ENCODE measurements around the gene FAM3A. TPM values are rescaled to one million over a fixed set of nuclear protein-coding genes. Genes with fewer than 3 reads are reported as not detected.
A peak's percentile ranks its signal among the peaks of the same experiment; 100 is the strongest.

Gene FAM3A
- total and polyA plus RNA-seq, 9 of the 15 experiments (the other 6 are each of a cell fraction or from before 2014, with no cell fraction given): 0.75 to 70.6 (median 27.0) TPM

- no peak for TF ChIP-seq TGIF2 (CRISPR knock-in tag; IDR thresholded peaks at IDR 0.05)
- 0 out of 4 replicates have a peak, but pooled peaks have one; percentile 22 to 28 for TF ChIP-seq TBL1XR1 (IDR thresholded peaks at IDR 0.05; ENCODE audit: low read length in 2 of 2)
- TF ChIP-seq SIN3A (IDR thresholded peaks at IDR 0.05; ENCODE audit: borderline replicate concordance in 2 of 2, control insufficient read depth in 1 of 2, low read depth in 2 of 2, low read length in 2 of 2): peak; percentile 86 to 91; a peak in 3 of 4 replicates
- TF ChIP-seq ZSCAN29 (IDR thresholded peaks at IDR 0.05): no peak
- TF ChIP-seq MYBL2 (IDR thresholded peaks at IDR 0.05; ENCODE audit: low read depth): no peak
- TF ChIP-seq MYBL2 (CRISPR knock-in tag; IDR thresholded peaks at IDR 0.05; ENCODE audit: borderline replicate concordance): no peak
- no peak for TF ChIP-seq PREB (CRISPR knock-in tag; IDR thresholded peaks at IDR 0.05)
- TF ChIP-seq NELFE (IDR thresholded peaks at IDR 0.05; ENCODE audit: insufficient read depth, insufficient read length): no peak
- peak; percentile 51; the same call in 1 of the 2 replicates for TF ChIP-seq CREB1 (IDR thresholded peaks at IDR 0.05)
- TF ChIP-seq CREB1 (CRISPR knock-in tag; IDR thresholded peaks at IDR 0.05): peak; percentile 57
- TF ChIP-seq PTRF (tag; IDR thresholded peaks at IDR 0.05): no peak
- peak; percentile 89 for TF ChIP-seq FOXP1 (CRISPR knock-in tag; IDR thresholded peaks at IDR 0.05)
- TF ChIP-seq POLR2G (IDR thresholded peaks at IDR 0.05; ENCODE audit: low read depth, low read length): peak; percentile 93
- TF ChIP-seq RCOR1 (IDR thresholded peaks at IDR 0.05; ENCODE audit: borderline replicate concordance in 1 of 2, low read depth in 2 of 2, low read length in 2 of 2): 0 out of 4 replicates have a peak, but pooled peaks of 1 of the 2 experiments have one; percentile 41
- no peak for TF ChIP-seq IRF2 (CRISPR knock-in tag; IDR thresholded peaks at IDR 0.05)
- no peak for TF ChIP-seq ASH1L (IDR thresholded peaks at IDR 0.05; ENCODE audit: borderline replicate concordance, low read depth, partially characterized antibody)
- TF ChIP-seq EGR1 (conservative IDR thresholded peaks at IDR 0.05): peak; percentile 84
- no peak for TF ChIP-seq IFI16 (CRISPR knock-in tag; IDR thresholded peaks at IDR 0.05)
- TF ChIP-seq ZBTB1 (CRISPR knock-in tag; IDR thresholded peaks at IDR 0.05; ENCODE audit: borderline replicate concordance, low read depth): peak; percentile 83; the same call in 1 of the 2 replicates
- TF ChIP-seq U2AF2 (optimal IDR thresholded peaks at IDR 0.05; ENCODE audit: low read depth, low read length): no peak
- no peak for TF ChIP-seq HLTF (IDR thresholded peaks at IDR 0.05)
- TF ChIP-seq PCBP1 (IDR thresholded peaks at IDR 0.05; ENCODE audit: low read depth, low read length, poor library complexity, severe bottlenecking): peak; percentile 33
- TF ChIP-seq HNRNPK (IDR thresholded peaks at IDR 0.05; ENCODE audit: low read depth, low read length, poor library complexity, severe bottlenecking): peak; percentile 62
- no peak for TF ChIP-seq PHF20 (IDR thresholded peaks at IDR 0.05; ENCODE audit: partially characterized antibody)
- no peak for TF ChIP-seq ZNF253 (CRISPR knock-in tag; conservative IDR thresholded peaks at IDR 0.05)
- peak; percentile 74 for TF ChIP-seq SUPT5H (IDR thresholded peaks at IDR 0.05)
- TF ChIP-seq POLR2A (conservative IDR thresholded peaks at IDR 0.05): peak; percentile 75
- TF ChIP-seq MTA3 (IDR thresholded peaks at IDR 0.05; ENCODE audit: borderline replicate concordance): no peak
- peak; percentile 98 for TF ChIP-seq E2F3 (CRISPR knock-in tag; IDR thresholded peaks at IDR 0.05)
- TF ChIP-seq NFIX (CRISPR knock-in tag; IDR thresholded peaks at IDR 0.05; ENCODE audit: low read depth): no peak
- peak; percentile 54; the same call in 1 of the 2 replicates for TF ChIP-seq BHLHE40 (IDR thresholded peaks at IDR 0.05; ENCODE audit: low read length)
Measured at GRCh38 chrX:154478728-154479622, 37.1 kb downstream of the FAM3A start, which contains the start of gene LAGE3 (continued).
